ENCODE measurements around the gene MLANA.

Gene MLANA

GRCh38 chr9:5953743-5954707 lies 63.3 kb downstream of the MLANA start:
- H3K4me1 Mint-ChIP-seq, result peaks cover 6% of the 10 kb centered on the region
- ATAC-seq (no peak), DNase-seq (ENCODE audit: low spot score in 2 of 2) (no peak)
- H3K27ac Mint-ChIP-seq, result no peak overlapping the region
- H3K36me3 Mint-ChIP-seq, result no peaks in the 10 kb centered on the region
- no peak overlapping the region for H3K4me3 Mint-ChIP-seq
- no peaks in the 10 kb centered on the region for H3K9me3 Mint-ChIP-seq

GRCh38 chr9:5957166-5957565 lies 66.5 kb downstream of the MLANA start:
- Mint-ChIP-seq H3K27ac (no peak overlapping the region), H3K4me1 (no peaks in the 10 kb centered on the region), H3K9me3 (no peaks in the 10 kb centered on the region)

GRCh38 chr9:5958273-5958672 lies 67.6 kb downstream of the MLANA start:
- H3K9me3 Mint-ChIP-seq, result no peaks in the 10 kb centered on the region
- ATAC-seq, result no peak
- H3K27ac Mint-ChIP-seq, result no peak overlapping the region
- no peak for DNase-seq (ENCODE audit: low spot score in 2 of 2)
- H3K36me3 Mint-ChIP-seq, result peaks cover 8% of the 10 kb centered on the region
- H3K4me3 Mint-ChIP-seq, result no peak overlapping the region
- no peaks in the 10 kb centered on the region for H3K4me1 Mint-ChIP-seq

More at GRCh38 chr9:5957166-5957565, 66.5 kb downstream of the MLANA start:
- peaks cover 8% of the 10 kb centered on the region for H3K36me3 Mint-ChIP-seq
- ATAC-seq, result no peak
- no peak overlapping the region for H3K4me3 Mint-ChIP-seq
- DNase-seq (ENCODE audit: low spot score in 2 of 2), result no peak

All from stimulated activated effector memory CD8-positive, alpha-beta T cell treated with anti-CD3 and anti-CD28 coated beads, Interleukin-12 subunit alpha, Interleukin-12 subunit beta, amount 100 ng/mL, for 72 hours (primary cell).